Measurements from ENCODE around the gene SH2B3.

DNA sequence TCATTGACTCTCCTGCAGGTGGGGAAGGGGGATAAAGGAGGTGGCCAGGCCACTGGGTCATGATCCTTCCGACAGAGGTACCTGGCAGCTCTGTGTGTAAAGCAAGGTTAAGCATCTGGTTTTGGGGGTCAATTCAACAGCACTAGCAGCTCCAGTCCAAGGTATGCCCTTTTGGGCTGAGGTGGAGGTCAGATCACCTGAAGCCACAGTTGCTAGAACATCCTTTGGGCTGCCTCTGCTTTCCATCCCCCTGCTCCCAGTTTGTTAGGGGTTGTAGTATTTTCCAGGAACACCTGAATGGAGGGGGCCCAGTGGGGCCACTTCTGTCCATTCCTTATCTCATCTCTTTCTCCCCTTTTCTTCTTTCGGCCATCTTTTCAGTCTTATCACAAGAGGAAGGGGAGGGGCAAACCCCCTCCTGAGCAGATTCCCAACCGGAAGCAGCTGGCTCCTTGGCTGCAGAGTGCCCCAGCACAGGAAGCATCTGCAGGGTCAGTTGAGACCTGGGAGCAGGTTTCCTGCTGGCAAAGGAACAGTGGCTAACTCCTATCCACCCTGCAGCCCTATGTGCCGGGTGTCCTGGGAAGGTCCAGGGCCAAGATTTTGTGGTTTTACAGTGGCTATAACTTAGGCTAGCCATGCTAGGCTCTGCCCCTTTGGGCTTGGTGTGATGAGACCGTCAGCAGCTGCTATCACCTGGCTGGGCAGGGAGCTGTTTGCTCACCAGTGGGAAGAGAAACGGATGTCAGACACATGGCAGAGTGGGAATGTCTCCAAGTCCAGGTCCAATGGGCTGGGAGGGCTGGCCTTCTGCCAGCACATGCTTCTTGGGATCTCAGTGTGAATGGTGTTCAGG, 40.2 kb downstream of the SH2B3 start:
- TF ChIP-seq CTCF (conservative IDR thresholded peaks at IDR 0.05; ENCODE audit: low read length) (no peak), EZH2phosphoT487 (IDR thresholded peaks at IDR 0.05; ENCODE audit: borderline replicate concordance, low read depth, low read length) (no peak)
